AG08395 (cell line): ENCODE data around the gene SERPINB12.

Experiments used
- DNase-seq: peaks from one replicate; pipeline ENCODE4 v3.0.0; 2012; ENCODE audit warnings: mixed read lengths, low spot score

Gene SERPINB12, protein sequence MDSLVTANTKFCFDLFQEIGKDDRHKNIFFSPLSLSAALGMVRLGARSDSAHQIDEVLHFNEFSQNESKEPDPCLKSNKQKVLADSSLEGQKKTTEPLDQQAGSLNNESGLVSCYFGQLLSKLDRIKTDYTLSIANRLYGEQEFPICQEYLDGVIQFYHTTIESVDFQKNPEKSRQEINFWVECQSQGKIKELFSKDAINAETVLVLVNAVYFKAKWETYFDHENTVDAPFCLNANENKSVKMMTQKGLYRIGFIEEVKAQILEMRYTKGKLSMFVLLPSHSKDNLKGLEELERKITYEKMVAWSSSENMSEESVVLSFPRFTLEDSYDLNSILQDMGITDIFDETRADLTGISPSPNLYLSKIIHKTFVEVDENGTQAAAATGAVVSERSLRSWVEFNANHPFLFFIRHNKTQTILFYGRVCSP

DNA sequence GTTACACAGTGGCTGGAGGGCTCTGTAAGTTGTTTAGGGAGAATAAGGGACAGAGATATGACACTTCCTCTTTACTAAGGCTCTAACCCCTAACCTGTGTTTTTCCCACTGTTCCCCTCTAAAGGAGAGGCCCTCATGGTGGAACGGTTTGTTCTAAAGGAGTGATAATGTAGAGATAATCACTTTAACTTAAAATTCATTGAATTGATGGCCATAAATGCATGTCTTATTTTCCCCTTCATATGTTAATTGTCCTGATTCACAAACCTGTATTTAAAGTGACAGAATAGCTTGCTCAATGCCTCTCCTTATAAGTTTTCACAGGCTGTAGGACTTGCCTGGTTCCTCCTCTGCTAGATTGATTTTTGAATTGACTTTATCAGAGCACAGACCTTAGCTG, at the start of gene SERPINB12:
SERPINB12 (plus strand) TSS at position 301 of the 400 bp plus-strand sequence. CDS start 13,791 bp downstream, outside the sequence.
- no peak for DNase-seq

DNA sequence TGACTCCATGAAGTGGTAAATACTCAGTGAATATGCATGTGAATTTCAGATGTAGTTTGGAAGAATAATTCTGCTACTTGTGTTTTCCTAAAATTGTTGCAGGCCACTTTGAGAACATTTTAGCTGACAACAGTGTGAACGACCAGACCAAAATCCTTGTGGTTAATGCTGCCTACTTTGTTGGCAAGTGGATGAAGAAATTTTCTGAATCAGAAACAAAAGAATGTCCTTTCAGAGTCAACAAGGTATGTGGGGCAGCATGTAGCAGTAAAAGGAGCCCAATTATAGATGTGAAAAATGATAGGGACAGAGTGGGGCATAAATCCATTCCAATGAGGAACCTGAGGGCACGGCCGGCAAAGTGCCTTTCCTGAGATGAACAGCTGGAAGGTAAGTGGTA, 49.3 kb upstream of the SERPINB12 start:
- peak; percentile 47 for DNase-seq

DNA sequence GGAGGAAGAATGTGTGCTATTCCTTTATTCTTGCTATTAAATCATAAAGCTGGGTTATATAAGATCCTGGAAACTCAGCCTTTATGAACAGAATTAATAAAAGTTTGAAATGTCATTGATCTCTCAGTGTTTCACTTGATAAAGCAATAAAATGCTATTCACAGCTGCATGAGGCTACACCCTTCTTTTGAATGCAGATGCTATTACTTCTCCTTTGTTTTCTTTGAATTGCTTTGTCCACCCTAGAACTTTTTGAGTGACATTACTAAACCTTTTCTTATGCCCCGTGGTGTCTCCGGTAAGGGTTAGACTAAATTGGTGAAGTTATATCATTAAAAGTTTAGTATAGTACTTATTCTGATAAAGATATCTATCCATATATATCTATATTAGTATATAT, 46.5 kb upstream of the SERPINB12 start:
- DNase-seq, result no peak

DNA sequence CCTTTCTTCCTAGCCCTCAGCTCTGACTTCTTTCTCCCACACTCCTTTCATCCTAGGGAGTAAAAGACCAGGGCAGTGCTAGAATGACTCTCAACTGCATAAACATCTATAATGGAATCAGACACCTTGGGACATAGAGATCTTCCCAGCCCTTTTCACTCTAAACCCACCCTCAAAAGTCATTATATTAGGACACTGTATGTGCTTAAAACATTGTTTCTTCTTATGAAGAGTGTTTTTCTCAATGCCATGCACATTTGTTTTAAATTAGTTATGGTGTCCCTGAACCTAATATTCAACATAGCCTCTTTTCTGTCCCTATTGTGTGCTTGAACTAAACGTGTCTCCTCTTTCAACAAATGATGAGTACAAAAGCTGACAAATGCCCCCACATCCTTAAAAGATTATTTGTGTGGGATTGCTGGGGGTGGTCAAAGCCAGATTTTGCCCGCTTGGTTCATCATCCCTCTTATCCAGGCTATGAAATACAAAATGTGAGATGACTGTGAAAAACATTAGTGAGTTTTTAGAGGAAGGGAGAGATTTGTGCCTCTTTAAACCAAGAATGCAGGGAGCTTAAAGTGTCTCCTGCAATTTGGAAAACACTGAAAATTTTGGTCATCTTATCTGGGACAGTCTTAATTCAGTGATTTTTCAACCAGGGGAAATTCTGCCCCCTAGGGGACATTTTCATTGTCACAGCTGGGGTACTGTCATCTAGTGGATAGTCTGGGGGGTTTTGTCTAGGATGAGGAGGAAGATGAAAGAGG, 36.4 kb upstream of the SERPINB12 start:
- peak; percentile 50 for DNase-seq

DNA sequence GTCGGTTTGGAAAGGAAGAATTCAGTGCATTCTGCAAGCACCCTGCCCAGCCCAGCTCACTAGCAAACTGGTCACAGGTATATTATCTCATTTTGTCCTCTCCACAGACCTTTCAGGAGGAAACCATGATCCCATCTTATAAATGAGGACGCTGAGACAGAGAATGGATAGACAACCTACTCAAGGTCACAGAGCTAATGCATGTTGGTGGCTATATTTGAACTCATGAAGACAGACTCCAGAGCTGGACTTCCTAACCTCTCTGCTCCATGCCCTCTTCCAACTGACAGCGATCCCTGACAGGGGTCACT, 35.9 kb upstream of the SERPINB12 start:
- no peak for DNase-seq

DNA sequence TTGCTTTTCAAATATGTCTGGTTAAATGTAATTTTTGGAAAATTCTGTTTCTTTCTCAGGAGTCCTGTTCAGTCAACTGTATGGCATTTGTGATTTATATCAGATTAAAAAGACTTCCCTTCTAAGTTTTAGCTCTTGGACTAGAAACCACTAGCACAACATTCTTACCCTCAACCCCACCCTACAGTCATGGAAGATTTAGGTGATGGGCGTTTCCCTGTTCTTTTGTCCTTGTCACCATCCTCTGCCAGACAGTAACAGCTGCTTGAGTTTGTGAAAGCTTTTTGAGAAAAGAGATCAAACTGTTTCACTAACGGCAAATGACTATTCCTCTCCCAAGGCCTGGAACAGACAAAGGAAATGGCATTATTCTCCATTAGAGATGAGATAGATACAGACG, 33.6 kb upstream of the SERPINB12 start:
- no peak for DNase-seq

DNA sequence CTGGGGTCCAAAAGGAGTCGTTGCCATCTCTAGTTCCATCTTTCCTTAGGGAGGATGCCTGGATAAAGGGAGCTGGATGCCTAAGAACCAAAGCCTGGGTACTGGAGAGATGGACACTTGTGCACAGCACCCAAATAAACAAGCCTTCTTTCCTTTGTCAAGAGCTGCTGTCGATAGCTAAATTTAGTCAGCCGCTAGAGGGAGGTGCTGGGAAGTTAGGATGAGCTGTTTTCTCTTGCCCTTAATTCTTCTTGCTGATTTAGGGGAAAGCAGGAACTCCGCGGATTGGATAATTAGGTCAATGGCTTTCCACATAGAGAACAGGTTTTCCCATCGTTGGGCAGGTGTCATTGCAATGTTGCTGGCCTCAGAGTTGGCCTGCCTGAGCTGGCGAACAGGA, 30.9 kb upstream of the SERPINB12 start:
- DNase-seq, result peak; percentile 32

DNA sequence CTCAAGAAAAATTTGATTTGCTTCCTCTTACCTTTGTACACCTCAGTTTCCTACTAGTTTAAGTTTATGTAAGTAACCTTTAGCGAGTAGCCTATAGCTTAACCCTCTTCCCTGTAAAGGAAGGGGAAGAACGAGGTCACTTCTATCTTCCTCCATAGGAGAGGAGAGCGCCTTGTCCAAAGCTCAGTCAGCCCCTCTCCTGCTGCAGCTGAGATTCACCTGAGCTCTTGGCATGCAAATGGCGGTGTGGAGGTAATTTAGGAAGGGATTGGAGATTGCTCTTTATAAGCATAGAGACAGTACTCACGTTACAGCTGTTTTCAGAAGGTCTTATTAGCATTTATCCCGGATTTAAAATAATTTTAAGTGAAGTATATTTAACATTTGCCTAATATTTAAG, 27.8 kb upstream of the SERPINB12 start:
- DNase-seq, result no peak

DNA sequence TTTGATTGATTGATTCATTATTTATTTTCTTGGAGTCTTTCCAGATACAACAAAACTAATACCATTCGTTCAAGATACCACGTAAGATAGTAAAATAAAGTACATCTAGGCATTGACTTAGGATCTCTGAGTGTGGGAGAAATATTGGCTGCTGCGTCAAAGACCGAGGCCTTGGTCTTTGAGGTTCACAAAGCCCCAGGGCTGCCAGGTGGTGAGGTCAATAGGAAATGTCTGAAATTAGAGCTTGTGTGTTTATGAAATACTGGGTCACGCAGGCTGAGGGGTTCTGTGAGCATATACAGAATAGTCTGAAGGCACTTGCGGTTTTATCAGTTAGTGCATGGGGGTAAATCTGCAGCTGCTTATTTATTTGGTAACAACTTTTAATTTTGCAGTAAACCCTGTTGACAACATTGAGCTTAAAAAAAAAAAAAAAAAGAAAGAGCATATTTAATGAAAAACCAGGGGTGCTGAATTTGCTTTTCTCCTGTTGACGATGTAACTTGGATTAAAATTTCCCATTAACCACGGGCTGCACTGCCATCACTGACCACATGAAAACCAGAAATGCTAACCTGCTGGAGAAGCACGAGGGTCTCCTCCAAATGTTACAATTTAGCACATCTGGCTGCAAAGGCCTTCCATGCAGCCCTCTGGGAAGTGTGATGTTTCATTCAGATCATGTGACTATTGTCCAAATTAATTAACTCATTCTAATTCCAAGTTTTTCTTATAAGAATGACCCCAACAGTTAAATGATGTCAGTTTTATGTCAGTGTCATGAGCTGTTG, 27.1 kb upstream of the SERPINB12 start:
- no peak for DNase-seq

DNA sequence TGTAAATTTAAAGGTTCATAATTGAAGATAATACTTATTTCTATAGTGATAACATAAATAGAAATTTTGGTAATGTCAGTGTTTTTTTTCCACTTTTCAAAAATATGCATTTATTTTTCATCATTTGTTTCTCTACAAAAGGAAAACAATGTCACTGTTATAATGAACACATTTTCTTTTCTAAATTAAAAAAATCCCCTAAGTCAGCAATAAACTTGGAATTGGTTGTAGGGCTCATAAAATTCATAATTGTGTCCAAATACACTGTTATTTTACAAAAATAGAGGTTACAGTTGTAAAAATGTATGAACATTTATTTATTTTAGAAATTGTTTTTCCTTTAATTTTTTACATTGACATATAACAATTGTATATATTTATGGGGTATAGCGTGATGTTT, 26.4 kb upstream of the SERPINB12 start:
- no peak for DNase-seq

DNA sequence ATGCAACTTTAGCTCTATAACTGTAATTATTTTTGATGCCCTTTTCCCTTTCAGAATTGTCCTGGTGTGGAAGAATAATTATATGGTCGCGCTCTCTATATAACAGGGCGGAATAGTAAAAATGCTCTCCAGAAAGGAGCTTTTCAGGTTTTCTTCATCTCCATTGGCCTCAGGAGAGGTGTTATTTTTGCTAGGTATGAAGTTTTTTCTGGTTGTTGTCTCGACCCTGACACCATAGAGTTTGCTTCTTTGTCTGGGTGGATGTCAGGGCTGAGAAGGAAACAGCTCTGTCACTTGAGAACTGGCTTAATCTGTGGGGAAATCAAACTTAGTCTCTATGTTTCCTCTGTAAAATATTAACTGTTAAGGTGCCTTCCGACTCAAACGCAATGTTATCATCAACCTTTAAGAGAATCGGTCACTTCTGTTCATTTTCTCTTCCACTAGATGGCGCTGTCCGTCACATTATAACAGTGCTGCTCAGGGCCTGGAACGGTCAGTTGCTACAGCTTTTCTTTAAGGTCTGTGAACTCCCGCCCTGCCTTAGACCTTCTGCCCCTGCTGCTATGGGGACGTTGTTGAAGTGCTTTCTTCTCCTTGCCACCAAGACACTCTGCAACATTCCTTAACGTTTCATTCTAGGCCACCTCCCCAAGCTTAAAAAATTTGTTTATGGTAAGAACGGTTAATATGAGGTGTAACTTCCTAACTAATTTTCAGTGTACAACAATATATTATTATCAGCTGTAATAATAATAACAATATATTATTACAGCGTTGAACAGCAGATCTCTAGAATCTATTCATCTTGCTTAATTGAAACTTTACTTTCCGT, 23.8 kb upstream of the SERPINB12 start:
- peak; percentile 59 for DNase-seq

DNA sequence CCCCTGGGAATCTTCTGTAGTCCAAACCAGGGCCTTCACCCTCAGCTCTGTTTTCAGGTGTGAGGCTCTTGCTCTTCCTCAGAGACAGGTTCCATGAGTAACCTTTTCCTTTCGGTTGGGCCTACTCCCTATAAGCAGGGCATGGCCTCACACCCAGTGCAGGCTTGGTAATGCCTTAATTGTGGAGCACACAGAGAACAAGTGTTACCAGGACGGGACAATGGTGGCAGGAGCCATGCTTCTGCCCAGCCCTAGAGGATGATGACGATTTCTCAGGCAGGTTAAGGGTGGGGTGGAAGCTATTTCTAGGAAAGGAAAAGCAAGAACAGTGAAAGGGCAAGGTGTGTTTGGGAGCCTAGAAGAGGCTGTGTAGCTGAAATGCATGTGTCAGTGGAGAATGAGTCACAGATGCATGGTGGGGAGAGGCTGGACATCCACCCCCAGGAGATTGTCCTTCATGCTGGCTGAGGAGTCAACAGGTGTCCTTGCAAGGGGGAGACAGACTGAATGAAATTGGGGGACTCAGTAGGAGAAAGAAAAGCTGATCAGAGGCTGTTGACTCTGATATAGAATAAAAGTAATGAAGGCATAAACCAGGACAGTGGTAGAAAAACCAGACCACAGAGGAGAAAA, 22.0 kb upstream of the SERPINB12 start:
- DNase-seq, result no peak

DNA sequence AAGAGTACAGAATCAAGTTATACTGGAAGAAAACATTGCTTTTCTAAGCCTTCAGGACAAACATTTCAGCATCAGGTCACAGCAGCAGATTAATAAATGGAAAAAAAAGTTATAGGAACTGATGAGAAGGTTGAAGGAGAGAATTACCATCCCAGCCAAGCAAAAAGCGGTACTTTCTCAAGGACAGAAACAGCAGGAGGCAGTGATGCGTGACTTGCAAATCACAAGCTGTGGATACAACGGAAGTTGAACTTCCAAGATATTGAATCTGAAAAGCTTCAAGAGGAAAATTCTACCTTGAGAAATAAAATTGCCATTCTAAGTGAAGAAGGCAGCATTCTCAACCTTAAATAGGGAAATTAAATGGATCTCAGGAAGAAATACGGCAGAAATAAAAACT, 18.5 kb upstream of the SERPINB12 start:
- no peak for DNase-seq

DNA sequence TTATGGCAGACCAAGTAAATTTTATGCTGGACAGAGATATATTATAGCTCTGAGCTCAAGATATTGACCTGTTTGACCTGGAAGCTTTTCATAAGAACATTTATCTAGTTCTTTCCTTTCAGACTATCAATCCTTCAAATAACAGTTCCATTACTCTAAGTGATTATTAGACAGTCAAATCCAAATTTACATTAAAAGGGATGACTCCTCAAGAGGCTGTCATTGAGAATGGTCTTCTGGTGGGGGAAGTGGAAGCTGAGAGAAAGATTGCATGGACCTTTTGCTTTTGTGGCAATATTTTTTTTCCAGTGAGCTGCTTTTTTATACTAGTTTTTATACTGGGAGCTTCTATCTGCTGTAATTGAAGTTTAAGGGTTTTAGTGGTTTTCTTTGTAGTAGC, 14.9 kb upstream of the SERPINB12 start:
- DNase-seq, result no peak

DNA sequence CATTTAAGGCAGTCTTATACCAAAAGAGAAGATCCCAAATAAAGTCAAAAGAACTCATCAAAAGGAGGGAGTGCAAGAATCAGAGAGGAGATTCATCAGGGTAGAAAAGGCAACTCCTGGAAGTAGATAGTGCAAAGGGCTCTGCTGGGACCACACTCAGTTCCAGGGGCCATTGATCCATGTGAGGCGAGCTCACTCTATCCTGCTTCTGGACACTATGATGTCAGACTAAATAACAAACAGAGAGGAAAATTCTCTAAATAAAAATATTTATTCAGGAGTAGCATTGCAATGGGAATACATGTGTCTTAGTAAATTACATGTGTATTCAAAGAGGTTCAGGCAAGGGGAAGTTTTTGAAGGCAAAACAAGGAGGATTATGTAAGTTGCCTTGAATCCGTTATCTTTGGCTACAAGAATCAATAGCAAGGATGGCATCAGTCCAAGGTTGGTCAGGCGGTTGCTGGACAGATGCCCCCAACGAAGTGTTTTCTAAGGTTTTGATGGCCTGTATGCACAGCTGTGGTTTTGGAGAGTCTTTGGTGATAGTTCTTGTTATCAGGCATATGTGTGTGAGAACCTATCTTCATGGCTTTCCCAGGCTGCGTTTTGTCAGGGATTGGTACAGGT, 13.2 kb upstream of the SERPINB12 start:
- DNase-seq, result no peak

DNA sequence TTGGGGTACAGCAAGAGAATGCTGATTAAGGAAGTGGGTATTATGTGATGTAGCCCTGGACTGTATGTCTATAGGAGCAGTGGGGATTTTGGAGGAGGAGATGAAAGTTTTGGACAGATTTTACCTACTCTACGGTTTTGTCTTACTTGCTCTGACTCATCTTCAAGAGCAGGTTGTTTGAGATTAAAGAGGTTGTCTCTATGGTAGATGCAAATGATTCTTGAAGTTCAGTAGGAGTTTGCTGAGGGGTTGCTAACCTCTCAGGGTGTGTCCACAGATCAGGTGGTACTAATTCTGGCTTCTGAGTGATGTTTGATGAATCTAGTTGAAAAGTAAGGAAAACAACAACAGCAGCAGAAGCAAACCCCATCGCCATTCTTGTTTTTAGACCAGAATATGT, 9.7 kb upstream of the SERPINB12 start:
- no peak for DNase-seq

DNA sequence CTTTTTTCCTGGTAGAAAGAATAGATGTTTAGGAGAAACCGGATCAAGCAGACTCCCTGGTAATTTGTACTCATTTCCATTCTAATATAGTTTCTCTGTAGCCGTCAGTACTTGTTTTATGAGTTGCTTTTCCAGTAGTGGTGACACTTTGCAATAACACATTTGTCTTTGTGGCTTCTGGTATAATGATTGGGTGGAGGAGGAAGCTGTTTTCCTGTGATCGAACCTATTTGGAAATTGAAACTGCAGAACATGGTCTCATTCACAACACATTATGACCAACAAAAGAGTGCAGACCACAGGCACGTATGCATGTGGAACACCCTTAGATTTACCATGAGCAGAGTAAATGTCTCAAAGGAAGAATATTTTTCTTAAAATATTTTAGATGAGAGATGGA, 7.6 kb upstream of the SERPINB12 start:
- DNase-seq, result no peak

DNA sequence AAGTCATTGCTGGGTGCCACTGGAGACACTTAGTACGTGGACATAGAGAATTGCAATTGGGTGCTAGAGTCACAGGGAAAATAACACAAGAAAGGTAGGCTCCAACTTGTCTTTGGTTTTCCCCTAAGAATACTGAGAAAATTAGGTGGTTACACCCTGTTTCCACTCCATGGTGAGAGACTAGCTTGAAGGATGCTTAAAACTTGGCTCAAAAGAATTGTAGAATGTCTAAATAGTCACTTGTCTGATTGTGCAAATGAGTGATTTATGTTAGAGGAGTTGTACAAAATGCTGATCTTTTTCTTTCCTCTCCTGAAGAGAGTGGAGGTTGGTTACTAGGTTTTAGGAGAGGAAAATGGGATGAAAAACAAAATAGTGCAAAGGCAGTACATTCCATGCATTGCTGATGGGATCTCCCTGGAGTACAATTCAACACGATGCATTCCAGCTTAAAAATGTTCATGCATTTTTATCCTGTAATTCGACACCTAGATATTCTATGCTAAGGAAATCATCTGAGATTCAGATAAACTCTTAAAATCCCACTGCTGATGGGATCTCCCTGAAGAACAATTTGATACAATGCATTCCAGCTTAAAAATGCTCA, 2.2 kb upstream of the SERPINB12 start:
- peak; percentile 72 for DNase-seq

DNA sequence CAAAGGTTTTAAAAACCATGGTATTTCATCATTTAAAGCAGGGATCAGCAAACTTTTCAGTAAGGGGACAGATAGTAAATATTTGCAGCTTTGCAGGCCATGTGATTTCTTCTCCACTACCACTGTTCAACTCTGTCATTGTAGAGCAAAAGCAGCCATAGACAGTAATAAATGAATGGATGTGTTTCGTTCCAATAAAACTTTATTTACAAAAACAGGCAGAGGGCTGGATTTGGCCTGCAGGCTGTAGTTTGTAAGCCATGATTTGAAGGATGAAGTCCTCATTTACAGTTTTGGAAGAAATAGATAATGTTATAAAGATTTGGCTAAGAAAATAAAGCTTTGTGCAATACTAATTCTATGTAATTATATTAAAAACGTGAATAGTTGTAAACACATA, 1.8 kb downstream of the SERPINB12 start:
- no peak for DNase-seq

DNA sequence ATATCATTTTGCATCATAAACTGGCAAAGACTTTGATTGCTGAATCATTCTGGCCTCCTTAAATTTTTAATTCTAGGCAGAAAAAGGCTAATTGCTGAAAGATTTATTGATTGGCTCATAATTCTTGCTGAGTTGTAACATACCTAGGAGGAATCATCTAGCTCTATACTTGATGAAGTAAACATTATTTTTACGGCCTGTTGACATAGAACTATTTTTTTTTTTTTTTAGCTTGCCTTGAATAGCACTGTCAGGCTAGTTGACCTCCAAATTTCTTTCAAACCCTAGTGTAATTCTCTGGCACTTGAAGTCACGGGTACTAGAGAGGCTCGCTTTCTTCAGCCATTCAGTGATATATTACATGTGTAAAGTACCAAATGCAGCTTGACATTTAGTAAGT, 2.8 kb downstream of the SERPINB12 start:
- no peak for DNase-seq
